ENCODE measurements around the gene FNTB. TPM values are rescaled to one million over a fixed set of nuclear protein-coding genes. Genes with fewer than 3 reads are reported as not detected.

The FNTB gene
- total and polyA plus RNA-seq, 2 of the 8 experiments (the other 6 are each of a cell fraction or from before 2014, with no cell fraction given) = 16.0 to 20.7 TPM

DNA sequence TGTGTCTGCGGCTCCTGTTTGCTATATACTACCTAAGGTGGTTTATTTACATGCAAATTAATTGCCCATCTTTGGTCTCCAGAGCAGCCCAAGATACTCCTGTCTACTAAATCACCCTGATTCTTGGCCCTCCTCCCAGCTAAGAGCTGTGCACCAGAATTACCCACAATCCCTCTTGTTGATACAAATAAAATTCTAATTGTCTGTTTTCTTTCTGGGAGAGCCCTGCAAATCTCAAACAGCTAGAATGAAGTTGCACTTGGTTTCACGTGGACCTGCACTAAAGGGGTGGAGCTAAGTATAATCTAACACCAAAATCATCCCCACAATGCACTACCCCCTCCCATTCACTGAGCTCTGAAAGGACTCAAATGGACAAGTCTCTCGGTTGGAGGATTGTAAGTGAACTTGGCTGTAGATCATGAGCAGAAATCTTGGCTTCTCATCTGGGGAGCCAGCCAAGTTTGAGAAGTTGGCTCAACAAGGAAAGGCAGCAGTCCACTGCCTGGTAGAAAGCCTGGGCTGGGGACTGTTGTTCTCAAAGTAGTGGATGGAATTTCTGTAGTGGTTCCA lies 109.0 kb downstream of the FNTB start:
- H3K79me2 ChIP-seq (ENCODE audit: control insufficient read depth in 1 of 2, insufficient read depth in 2 of 2, low read length in 2 of 2) = peaks cover 0 to 60% of the 10 kb centered on the region in 2 experiments; a peak in 2 of 4 replicates
- no peak overlapping the region for H3K27ac ChIP-seq (ENCODE audit: low read depth, low read length)
- H3K14ac ChIP-seq (ENCODE audit: insufficient read length) = no peak overlapping the region
- no peak overlapping the region for H3K4me3 ChIP-seq (ENCODE audit: extremely low read depth in 1 of 4, insufficient read depth in 2 of 4, low read depth in 3 of 4, low read length in 4 of 4)
- H3K23ac ChIP-seq (ENCODE audit: insufficient read length) = no peak overlapping the region
- H4K91ac ChIP-seq (replicated peaks; ENCODE audit: insufficient read length, low read length) = no peak overlapping the region
- no peak overlapping the region for H2BK20ac ChIP-seq (ENCODE audit: low read length)
- no peaks in the 10 kb centered on the region for H3K9me3 ChIP-seq (ENCODE audit: insufficient read depth in 2 of 2, low read depth in 1 of 2, low read length in 1 of 2)
- H3K18ac ChIP-seq (ENCODE audit: extremely low read depth, low read length) = no peak overlapping the region
- H2AK5ac ChIP-seq (ENCODE audit: low read depth, low read length) = no peak overlapping the region
- no peak overlapping the region for H2AFZ ChIP-seq (ENCODE audit: low read length)
- no peak overlapping the region for H2BK12ac ChIP-seq (ENCODE audit: low read depth, low read length)
- no peak overlapping the region for H3K4ac ChIP-seq (replicated peaks; ENCODE audit: insufficient read length, low read depth, low read length)
- H4K5ac ChIP-seq (ENCODE audit: insufficient read length, low read depth, low read length) = no peak overlapping the region
- H3K4me1 ChIP-seq (replicated peaks in 1 of 4; ENCODE audit: control insufficient read depth in 3 of 4, insufficient read depth in 4 of 4, low read length in 3 of 4) = peaks cover 0 to 9% (median 2%) of the 10 kb centered on the region in 4 experiments; a peak in 3 of 7 replicates
- no peak overlapping the region for H3K56ac ChIP-seq (replicated peaks; ENCODE audit: insufficient read length, low read depth, low read length)
- no peak overlapping the region for H2BK120ac ChIP-seq (replicated peaks; ENCODE audit: low read depth, low read length)
- no peak overlapping the region for H3K9ac ChIP-seq (replicated peaks in 1 of 4; ENCODE audit: extremely low read depth in 1 of 4, low read depth in 3 of 4, low read length in 3 of 4)
- H3K79me1 ChIP-seq (ENCODE audit: low read depth, low read length) = peaks cover 2% of the 10 kb centered on the region; the same call in 1 of the 2 replicates
- DNase-seq (ENCODE audit: low read depth in 1 of 2, low spot score in 2 of 2) (no peak), FAIRE-seq (no peak)
- ChIA-PET POLR2A (ENCODE audit: partially characterized antibody) (interaction anchor here (2.3 kb wide), 1 partner anchor 17 kb away, joined by 5 read pairs; no protein-coding TSS in a partner anchor), CTCF (ENCODE audit: partially characterized antibody) (no interaction called here)
- WGBS, 2 experiments (ENCODE audit: extremely low coverage in 1 of 2, insufficient coverage in 1 of 2, insufficient read length in 1 of 2, insufficient replicate concordance in 2 of 2, low coverage in 1 of 2, low lambda C conversion rate in 2 of 2, missing lambda C conversion rate in 1 of 2) = 85% methylated on average over 3 of the region's 3 CpGs; no CpG with 5 or more reads in 1 of the 2 experiments
- H4K20me1 ChIP-seq (replicated peaks in 1 of 2; ENCODE audit: control insufficient read depth in 1 of 2, insufficient read depth in 2 of 2, low read length in 2 of 2) = peaks cover 8 to 11% of the 10 kb centered on the region in 2 experiments
- no peaks in the 10 kb centered on the region for H3K27me3 ChIP-seq (replicated peaks in 1 of 4; ENCODE audit: control insufficient read depth in 3 of 4, extremely low read depth in 1 of 4, insufficient read depth in 3 of 4, low read length in 3 of 4)
- H2BK5ac ChIP-seq (ENCODE audit: low read depth, low read length) = no peak overlapping the region
- no peaks in the 10 kb centered on the region for H3K23me2 ChIP-seq (ENCODE audit: low read depth, low read length)
- H3K36me3 ChIP-seq (ENCODE audit: control insufficient read depth in 2 of 4, insufficient read depth in 4 of 4, low read length in 3 of 4) = peaks cover 14 to 50% (median 33%) of the 10 kb centered on the region in 4 experiments
- no peak overlapping the region for H4K8ac ChIP-seq (ENCODE audit: extremely low read depth, insufficient read depth, low read length)
- no peak overlapping the region for H2BK15ac ChIP-seq (ENCODE audit: low read length)
- H3K4me2 ChIP-seq (ENCODE audit: insufficient read depth in 1 of 2, low read depth in 2 of 2, low read length in 2 of 2) = no peak overlapping the region
- TF ChIP-seq RAD21 (IDR thresholded peaks at IDR 0.05 in 1 of 2, conservative IDR thresholded peaks at IDR 0.05 in 1 of 2; ENCODE audit: low read depth in 2 of 2, low read length in 2 of 2) = no peak
